Aorta (tissue), 5 donors: ENCODE data around the gene MROH8. TPM values are rescaled to one million over a fixed set of nuclear protein-coding genes. Genes with fewer than 3 reads are reported as not detected.
"Not testable (repeated sequence)": the region's sequence is repeated elsewhere in the genome, so short reads cannot be mapped to it uniquely, and the experiment has no call there.

Experiments used
- ATAC-seq: fragments of 200-7000 bp; cut with Tn5 transposase; one replicate; pipeline ENCODE4 v1.9.1; 2022; ENCODE audit warnings: moderate library complexity; ENCODE audit not compliant: low FRiP score
- DNase-seq, 2 donors: peaks; one replicate each; pipeline ENCODE4 v3.0.0-alpha.2; 2020
- H3K27ac ChIP-seq, 2 donors: one replicate each; pipeline ENCODE4 v1.5.1; 2013; ENCODE audit warnings: low read length in 2 of 2, mild to moderate bottlenecking in 2 of 2, moderate library complexity in 2 of 2, control low read depth in 1 of 2, inconsistent platforms in 1 of 2, low read depth in 1 of 2
- H3K27me3 ChIP-seq, 2 donors: one replicate each; pipeline ENCODE4 v1.6.1; 2013; ENCODE audit warnings: control low read depth in 1 of 2, low read length in 1 of 2, mild to moderate bottlenecking in 1 of 2, moderate library complexity in 1 of 2; ENCODE audit not compliant: insufficient read depth in 2 of 2, control insufficient read depth in 1 of 2
- H3K36me3 ChIP-seq, 2 donors: one replicate each; pipeline ENCODE4 v1.6.1; 2013; ENCODE audit warnings: control low read depth in 1 of 2, low read length in 1 of 2, mild to moderate bottlenecking in 1 of 2; ENCODE audit not compliant: insufficient read depth in 2 of 2, control insufficient read depth in 1 of 2
- H3K4me1 ChIP-seq, 2 donors: one replicate each; pipeline ENCODE4 v1.6.1; 2013; ENCODE audit warnings: low read length in 2 of 2, control low read depth in 1 of 2, mild to moderate bottlenecking in 1 of 2, moderate library complexity in 1 of 2; ENCODE audit not compliant: insufficient read depth in 2 of 2, control insufficient read depth in 1 of 2
- H3K4me3 ChIP-seq, 2 donors: one replicate each; pipeline ENCODE4 v1.5.1; 2013; ENCODE audit warnings: low read length in 2 of 2, control low read depth in 1 of 2, mild to moderate bottlenecking in 1 of 2
- H3K9me3 ChIP-seq: one replicate; pipeline ENCODE4 v1.6.1; 2013; ENCODE audit warnings: mild to moderate bottlenecking, low read length; ENCODE audit not compliant: control insufficient read depth
- WGBS, 2 donors: extraction: QIAGEN DNeasy Blood & Tissue Kit; methylation state at CpG; one replicate each; pipeline ENCODE4 v1.1.7; 2013; 5-methylcytosine and 5-hydroxymethylcytosine counted together
- intact Hi-C, 2 donors: fragments of 100-400 bp; cut with DNase I; formaldehyde crosslinking; loops; one replicate each; pipeline versions ENCODE4 v1.14.2 to v1.15.0; 2022
- polyA plus RNA-seq, 2 donors: library from polyadenylated mRNA; stranded (reverse); fragments of 200-250 nt; gene quantifications; one replicate each; pipeline ENCODE4 v1.2.3, GENCODE V29; 2013
- total RNA-seq, 2 donors: library from RNA; stranded (reverse); fragmentation: NEBNext Ultra II Directional; extraction: Animal tissue kit (Norgen Biotek cat#: 25700); gene quantifications; one replicate each; pipeline ENCODE4 v1.2.1, GENCODE V29; 2021
- donor health status: healthy with polysubstance abuse.
- donor health status: Bipolar disorder and iron deficiency.
- donor health status: DM: no; HTN: no; CAD: no.
- donor health status: DM: no; HTN: no; CAD: no.
- donor health status: DM: yes; HTN: yes; CAD: no.

MROH8 gene
- total and polyA plus RNA-seq, 4 donors = 3.4 to 9.3 (median 5.1) TPM; not detected in 1

DNA sequence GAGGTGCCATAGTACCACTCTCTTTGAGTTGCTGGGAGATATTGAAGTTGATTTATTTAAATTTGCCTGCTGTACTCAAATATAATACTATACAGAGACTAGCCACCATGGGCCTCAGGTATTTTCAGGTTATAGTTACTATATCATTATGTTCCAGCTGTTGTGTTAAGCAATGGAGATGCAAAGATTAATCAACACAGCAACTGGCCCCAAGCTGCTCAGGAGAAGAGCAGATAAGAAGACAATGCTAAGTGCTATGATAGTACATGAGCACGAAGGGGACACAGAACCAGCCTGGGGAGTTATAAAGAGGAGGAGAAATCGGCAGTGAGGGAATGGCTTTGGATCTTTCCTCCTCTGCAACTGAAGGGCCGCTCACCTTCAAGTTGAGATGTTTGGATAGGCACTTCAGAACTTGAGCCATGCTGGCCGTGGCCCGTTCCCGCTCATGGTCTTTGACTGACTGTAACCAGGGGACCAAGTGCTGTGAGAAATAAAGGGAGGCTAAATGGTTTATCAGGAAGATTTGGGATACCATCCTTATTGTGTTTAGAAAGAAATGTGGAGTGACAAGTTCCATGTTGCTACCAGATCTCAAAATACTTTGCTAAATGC lies 24.6 kb downstream of the MROH8 start:
- Histone ChIP-seq H3K27me3 (no peaks in the 10 kb centered on the region), H3K4me3 (no peak overlapping the region), H3K4me1 (no peaks in the 10 kb centered on the region), H3K9me3 (no peaks in the 10 kb centered on the region), H3K36me3 (peaks cover 0 to 2% of the 10 kb centered on the region in 2 donors), H3K27ac (no peak overlapping the region)
- no peak for ATAC-seq
- no peak for DNase-seq
- WGBS, 2 donors = 93 to 95% methylated on average over 6 of the region's 6 CpGs
- intact Hi-C loops = no loop called here

- H3K9me3 ChIP-seq = no peaks in the 10 kb centered on the region
- no peaks in the 10 kb centered on the region for H3K27me3 ChIP-seq
- H3K36me3 ChIP-seq = peaks cover 0 to 2% of the 10 kb centered on the region in 2 donors
- ATAC-seq (no peak), DNase-seq (no peak)
- no peak overlapping the region for H3K4me3 ChIP-seq
- intact Hi-C loops = no loop called here
- WGBS, 2 donors = 94 to 97% methylated on average over 7 of the region's 7 CpGs
- H3K4me1 ChIP-seq = no peaks in the 10 kb centered on the region
- no peak overlapping the region for H3K27ac ChIP-seq
Observed at GRCh38 chr20:37152284-37152683, 27.1 kb downstream of the MROH8 start.

DNA sequence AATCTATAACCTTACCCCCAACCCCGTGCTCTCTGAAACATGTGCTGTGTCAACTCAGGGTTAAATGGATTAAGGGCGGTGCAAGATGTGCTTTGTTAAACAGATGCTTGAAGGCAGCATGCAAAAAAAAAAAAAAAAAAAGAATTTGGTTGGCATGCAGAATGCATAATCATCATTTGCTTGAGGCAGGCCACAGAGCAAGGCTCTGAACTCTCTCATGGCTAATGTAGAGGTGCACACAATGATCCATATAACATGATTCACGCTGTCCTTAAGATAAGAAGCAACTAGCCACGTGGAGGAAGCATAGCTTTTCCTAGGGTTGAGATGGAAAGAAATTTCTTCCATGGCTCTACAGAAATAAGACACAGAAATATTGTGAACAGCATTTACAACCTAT lies 27.8 kb downstream of the MROH8 start:
- Histone ChIP-seq H3K4me1 (no peaks in the 10 kb centered on the region), H3K27ac (no peak overlapping the region), H3K4me3 (no peak overlapping the region), H3K27me3 (no peaks in the 10 kb centered on the region), H3K9me3 (no peaks in the 10 kb centered on the region), H3K36me3 (peaks cover 0 to 2% of the 10 kb centered on the region in 2 donors)
- ATAC-seq = no peak
- intact Hi-C loops = no loop called here
- WGBS, 2 donors = 85 to 87% methylated on average over 2 to 3 of the region's 4 CpGs
- no peak for DNase-seq

- DNase-seq, H3K4me1 ChIP-seq, H3K27ac ChIP-seq, H3K27me3 ChIP-seq, ATAC-seq, H3K4me3 ChIP-seq, H3K36me3 ChIP-seq, intact Hi-C loops, H3K9me3 ChIP-seq: not testable (repeated sequence)
- WGBS, 2 donors = 95 to 96% methylated on average over 28 to 33 of the region's 33 CpGs
Observed at GRCh38 chr20:37150864-37151263, 28.5 kb downstream of the MROH8 start.

GRCh38 chr20:37147250-37147649 lies 32.1 kb downstream of the MROH8 start:
- no peak for ATAC-seq

GRCh38 chr20:37144856-37145404 lies 34.4 kb downstream of the MROH8 start:
- H3K4me3 ChIP-seq = no peak overlapping the region
- ATAC-seq = no peak
- H3K9me3 ChIP-seq = no peaks in the 10 kb centered on the region
- H3K36me3 ChIP-seq = peaks cover 0 to 1% of the 10 kb centered on the region in 2 donors
- H3K27me3 ChIP-seq = no peaks in the 10 kb centered on the region
- WGBS, 2 donors = 92 to 93% methylated on average over 8 of the region's 8 CpGs
- intact Hi-C loops = no loop called here
- no peak overlapping the region for H3K27ac ChIP-seq
- no peaks in the 10 kb centered on the region for H3K4me1 ChIP-seq
- no peak for DNase-seq

More at GRCh38 chr20:37147250-37147649, 32.1 kb downstream of the MROH8 start:
- Histone ChIP-seq H3K4me3 (no peak overlapping the region), H3K27ac (no peak overlapping the region), H3K9me3 (no peaks in the 10 kb centered on the region), H3K36me3 (peaks cover 0 to 1% of the 10 kb centered on the region in 2 donors), H3K4me1 (no peaks in the 10 kb centered on the region), H3K27me3 (no peaks in the 10 kb centered on the region)
- intact Hi-C loops = no loop called here
- WGBS, 2 donors = 96 to 97% methylated on average over 6 of the region's 6 CpGs
- no peak for DNase-seq

DNA sequence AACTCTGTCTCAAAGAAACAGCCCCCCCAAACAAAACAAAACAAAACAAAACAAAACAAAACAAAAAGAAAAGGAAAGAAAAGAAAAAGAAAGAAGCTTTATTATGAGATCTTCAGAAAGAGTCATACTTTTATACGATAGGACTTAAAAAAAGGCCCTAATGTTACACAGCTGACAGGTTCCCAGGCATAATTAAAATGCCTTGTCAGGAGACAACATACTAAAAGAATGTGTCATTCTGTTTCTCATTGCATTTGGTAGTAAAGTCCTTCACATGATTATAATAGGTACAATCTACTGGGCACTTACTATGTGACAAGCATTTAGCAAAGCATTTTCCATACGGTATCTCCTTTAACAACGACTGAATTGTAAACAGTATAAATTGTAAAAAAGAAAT lies 36.6 kb downstream of the MROH8 start:
- ATAC-seq (no peak), DNase-seq (no peak)
- Histone ChIP-seq H3K9me3 (no peaks in the 10 kb centered on the region), H3K36me3 (peaks cover 0 to 1% of the 10 kb centered on the region in 2 donors), H3K27me3 (no peaks in the 10 kb centered on the region), H3K4me3 (no peak overlapping the region), H3K27ac (no peak overlapping the region), H3K4me1 (no peaks in the 10 kb centered on the region)
- intact Hi-C loops = no loop called here
- 82 to 83% methylated on average over 3 of the region's 3 CpGs for WGBS, 2 donors

- intact Hi-C loops = no loop called here
- WGBS, 2 donors = 93 to 94% methylated on average over 4 of the region's 4 CpGs
- H3K36me3 ChIP-seq = no peaks in the 10 kb centered on the region
- H3K27me3 ChIP-seq = no peaks in the 10 kb centered on the region
- ATAC-seq (no peak), DNase-seq (no peak)
- no peaks in the 10 kb centered on the region for H3K4me1 ChIP-seq
- H3K9me3 ChIP-seq = no peaks in the 10 kb centered on the region
- no peak overlapping the region for H3K27ac ChIP-seq
- no peak overlapping the region for H3K4me3 ChIP-seq
Observed at GRCh38 chr20:37137547-37137946, 41.8 kb downstream of the MROH8 start.

- Histone ChIP-seq H3K27ac (no peak overlapping the region), H3K27me3 (no peaks in the 10 kb centered on the region), H3K4me1 (no peaks in the 10 kb centered on the region), H3K36me3 (no peaks in the 10 kb centered on the region), H3K9me3 (no peaks in the 10 kb centered on the region), H3K4me3 (no peak overlapping the region)
- ATAC-seq = no peak
- intact Hi-C loops = no loop called here
- no peak for DNase-seq
- WGBS, 2 donors = 92 to 94% methylated on average over 2 of the region's 2 CpGs
Observed at GRCh38 chr20:37133952-37134351, 45.4 kb downstream of the MROH8 start.
